GM13976 (cell line): ENCODE results near the gene NHERF1.

Experiments used
- DNase-seq: peaks from one replicate; pipeline ENCODE4 v3.0.0; 2012; ENCODE audit warnings: low spot score
- CTCF ChIP-seq: IDR thresholded peaks from 2 replicates; pipeline ENCODE4 v1.5.1; 2012; ENCODE audit warnings: borderline replicate concordance, mild to moderate bottlenecking; ENCODE audit not compliant: insufficient read depth; ENCODE audit errors: extremely low read depth, missing control alignments, control extremely low read depth
- in situ Hi-C: fragments of 300-500 bp; cut with MboI; formaldehyde crosslinking; loops from one replicate; pipeline ENCODE4 v1.12.0; 2022; ENCODE audit warnings: low sequenced_read_pairs, mixed read lengths, inconsistent platforms; ENCODE audit not compliant: unreplicated experiment

The NHERF1 gene

GRCh38 chr17:74754832-74755231 lies 6.4 kb downstream of the NHERF1 start:
- in situ Hi-C loops = no loop called here
- TF ChIP-seq CTCF = no peak
- no peak for DNase-seq

- no peak for TF ChIP-seq CTCF
- no peak for DNase-seq
- in situ Hi-C loops = no loop called here
These were observed 7.1 kb downstream of the NHERF1 start for GRCh38 chr17:74755533-74755932.

GRCh38 chr17:74756891-74757290 lies 8.5 kb downstream of the NHERF1 start:
- in situ Hi-C loops = no loop called here

GRCh38 chr17:74757502-74757901 lies 9.1 kb downstream of the NHERF1 start:
- DNase-seq = no peak
- in situ Hi-C loops = no loop called here
- no peak for TF ChIP-seq CTCF

More at GRCh38 chr17:74756891-74757290, 8.5 kb downstream of the NHERF1 start:
- TF ChIP-seq CTCF = no peak
- DNase-seq = no peak

- no peak for TF ChIP-seq CTCF
- DNase-seq = no peak
- in situ Hi-C loops = no loop called here
These were observed 9.8 kb downstream of the NHERF1 start for GRCh38 chr17:74757931-74758847.

- TF ChIP-seq CTCF = no peak
- no peak for DNase-seq
These were observed 10.4 kb downstream of the NHERF1 start for GRCh38 chr17:74758848-74759168.

GRCh38 chr17:74759243-74759801 lies 10.9 kb downstream of the NHERF1 start:
- TF ChIP-seq CTCF = no peak
- DNase-seq = peak; percentile 75
- in situ Hi-C loops = no loop called here

More at GRCh38 chr17:74758848-74759168, 10.4 kb downstream of the NHERF1 start:
- in situ Hi-C loops = no loop called here
